ENCODE results near the gene ERICH3.

DNA sequence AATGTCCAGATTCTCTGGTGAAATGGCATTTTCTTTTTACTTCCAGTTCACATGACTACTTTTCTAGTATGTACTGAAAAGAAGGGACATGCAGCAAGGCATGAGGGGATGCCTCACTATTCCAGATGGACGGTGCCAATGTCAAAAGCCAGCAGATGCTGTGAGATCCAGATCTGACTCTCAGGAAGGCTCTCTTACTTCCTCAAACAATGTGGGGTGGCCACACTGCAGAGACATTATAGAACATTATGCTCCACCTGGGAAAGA is 41.6 kb upstream of the ERICH3 start:
- TF ChIP-seq, protein P1, sequence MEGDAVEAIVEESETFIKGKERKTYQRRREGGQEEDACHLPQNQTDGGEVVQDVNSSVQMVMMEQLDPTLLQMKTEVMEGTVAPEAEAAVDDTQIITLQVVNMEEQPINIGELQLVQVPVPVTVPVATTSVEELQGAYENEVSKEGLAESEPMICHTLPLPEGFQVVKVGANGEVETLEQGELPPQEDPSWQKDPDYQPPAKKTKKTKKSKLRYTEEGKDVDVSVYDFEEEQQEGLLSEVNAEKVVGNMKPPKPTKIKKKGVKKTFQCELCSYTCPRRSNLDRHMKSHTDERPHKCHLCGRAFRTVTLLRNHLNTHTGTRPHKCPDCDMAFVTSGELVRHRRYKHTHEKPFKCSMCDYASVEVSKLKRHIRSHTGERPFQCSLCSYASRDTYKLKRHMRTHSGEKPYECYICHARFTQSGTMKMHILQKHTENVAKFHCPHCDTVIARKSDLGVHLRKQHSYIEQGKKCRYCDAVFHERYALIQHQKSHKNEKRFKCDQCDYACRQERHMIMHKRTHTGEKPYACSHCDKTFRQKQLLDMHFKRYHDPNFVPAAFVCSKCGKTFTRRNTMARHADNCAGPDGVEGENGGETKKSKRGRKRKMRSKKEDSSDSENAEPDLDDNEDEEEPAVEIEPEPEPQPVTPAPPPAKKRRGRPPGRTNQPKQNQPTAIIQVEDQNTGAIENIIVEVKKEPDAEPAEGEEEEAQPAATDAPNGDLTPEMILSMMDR (IDR thresholded peaks at IDR 0.05; ENCODE audit: insufficient read depth, low read length) = no peak
- TF ChIP-seq, protein P2, sequence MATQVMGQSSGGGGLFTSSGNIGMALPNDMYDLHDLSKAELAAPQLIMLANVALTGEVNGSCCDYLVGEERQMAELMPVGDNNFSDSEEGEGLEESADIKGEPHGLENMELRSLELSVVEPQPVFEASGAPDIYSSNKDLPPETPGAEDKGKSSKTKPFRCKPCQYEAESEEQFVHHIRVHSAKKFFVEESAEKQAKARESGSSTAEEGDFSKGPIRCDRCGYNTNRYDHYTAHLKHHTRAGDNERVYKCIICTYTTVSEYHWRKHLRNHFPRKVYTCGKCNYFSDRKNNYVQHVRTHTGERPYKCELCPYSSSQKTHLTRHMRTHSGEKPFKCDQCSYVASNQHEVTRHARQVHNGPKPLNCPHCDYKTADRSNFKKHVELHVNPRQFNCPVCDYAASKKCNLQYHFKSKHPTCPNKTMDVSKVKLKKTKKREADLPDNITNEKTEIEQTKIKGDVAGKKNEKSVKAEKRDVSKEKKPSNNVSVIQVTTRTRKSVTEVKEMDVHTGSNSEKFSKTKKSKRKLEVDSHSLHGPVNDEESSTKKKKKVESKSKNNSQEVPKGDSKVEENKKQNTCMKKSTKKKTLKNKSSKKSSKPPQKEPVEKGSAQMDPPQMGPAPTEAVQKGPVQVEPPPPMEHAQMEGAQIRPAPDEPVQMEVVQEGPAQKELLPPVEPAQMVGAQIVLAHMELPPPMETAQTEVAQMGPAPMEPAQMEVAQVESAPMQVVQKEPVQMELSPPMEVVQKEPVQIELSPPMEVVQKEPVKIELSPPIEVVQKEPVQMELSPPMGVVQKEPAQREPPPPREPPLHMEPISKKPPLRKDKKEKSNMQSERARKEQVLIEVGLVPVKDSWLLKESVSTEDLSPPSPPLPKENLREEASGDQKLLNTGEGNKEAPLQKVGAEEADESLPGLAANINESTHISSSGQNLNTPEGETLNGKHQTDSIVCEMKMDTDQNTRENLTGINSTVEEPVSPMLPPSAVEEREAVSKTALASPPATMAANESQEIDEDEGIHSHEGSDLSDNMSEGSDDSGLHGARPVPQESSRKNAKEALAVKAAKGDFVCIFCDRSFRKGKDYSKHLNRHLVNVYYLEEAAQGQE (IDR thresholded peaks at IDR 0.05; ENCODE audit: insufficient replicate concordance, low read depth) = no peak
